Lung (tissue), 12 donors: ENCODE measurements around the gene NIPBL. TPM values are rescaled to one million over a fixed set of nuclear protein-coding genes. Genes with fewer than 3 reads are reported as not detected.
"Not testable (repeated sequence)": the region's sequence is repeated elsewhere in the genome, so short reads cannot be mapped to it uniquely, and the experiment has no call there.

Experiments used
- ATAC-seq: fragments of 200-7000 bp; cut with Tn5 transposase; one replicate; pipeline ENCODE4 v1.9.1; 2020; ENCODE audit warnings: moderate number of reproducible peaks; ENCODE audit not compliant: insufficient read depth, low FRiP score
- DNase-seq, 3 donors: peaks; one replicate each; pipeline ENCODE4 v3.0.0-alpha.2; 2013 to 2017
- H3K27ac ChIP-seq, 2 donors: one replicate each; pipeline ENCODE4 v1.5.1; 2013; ENCODE audit warnings: mild to moderate bottlenecking in 2 of 2, moderate library complexity in 2 of 2, control low read depth in 1 of 2, inconsistent platforms in 1 of 2, low read depth in 1 of 2, low read length in 1 of 2
- H3K27me3 ChIP-seq, 3 donors: one replicate each; pipeline ENCODE4 v1.5.1; 2013; ENCODE audit warnings: low read length in 2 of 3; ENCODE audit not compliant: control insufficient read depth in 3 of 3, insufficient read depth in 3 of 3
- H3K36me3 ChIP-seq, 4 donors: one replicate each; pipeline ENCODE4 v1.5.1; 2013; ENCODE audit warnings: low read length in 4 of 4, mild to moderate bottlenecking in 1 of 4, moderate library complexity in 1 of 4; ENCODE audit not compliant: control insufficient read depth in 4 of 4, insufficient read depth in 4 of 4
- H3K4me1 ChIP-seq, 5 donors: one replicate each; pipeline ENCODE4 v1.5.1; 2013; ENCODE audit warnings: low read length in 5 of 5, mild to moderate bottlenecking in 2 of 5, moderate library complexity in 1 of 5; ENCODE audit not compliant: control insufficient read depth in 5 of 5, insufficient read depth in 5 of 5
- H3K4me3 ChIP-seq: one replicate; pipeline ENCODE4 v1.5.1; 2013; ENCODE audit warnings: mild to moderate bottlenecking, control low read depth, moderate library complexity
- H3K9ac ChIP-seq, 2 donors: one replicate each; pipeline ENCODE4 v1.5.1; 2013; ENCODE audit warnings: low read length in 2 of 2, control low read depth in 1 of 2; ENCODE audit not compliant: insufficient read depth in 1 of 2
- H3K9me3 ChIP-seq, 4 donors: one replicate each; pipeline ENCODE4 v1.5.1; 2013; ENCODE audit warnings: low read length in 3 of 4, mild to moderate bottlenecking in 1 of 4, moderate library complexity in 1 of 4; ENCODE audit not compliant: control insufficient read depth in 4 of 4, insufficient read depth in 3 of 4
- CTCF ChIP-seq: IDR thresholded peaks from 2 replicates; pipeline ENCODE4 v1.5.1; 2012; ENCODE audit warnings: mild to moderate bottlenecking; ENCODE audit errors: control extremely low read depth, extremely low read depth
- WGBS, 2 donors: extraction: QIAGEN DNeasy Blood & Tissue Kit; methylation state at CpG; one replicate each; pipeline ENCODE4 v1.1.7; 2013; 5-methylcytosine and 5-hydroxymethylcytosine counted together
- polyA plus RNA-seq, 2 donors: library from polyadenylated mRNA; stranded (reverse); fragments of 200-250 nt; gene quantifications; one replicate each; pipeline ENCODE4 v1.2.1, GENCODE V29; 2013
- total RNA-seq, 2 donors: library from RNA; depleted of rRNA in 1 of 2; stranded (reverse); fragments of >200 nt in 1 of 2; gene quantifications; one replicate each; pipeline ENCODE4 v1.2.1, GENCODE V29; 2014 to 2021
- donor health status: control.
- donor health status: control.
- donor health status: Bipolar disorder and iron deficiency.
- donor health status: healthy.
- donor health status: DM: yes; HTN: yes; CAD: no.

Gene NIPBL
- total and polyA plus RNA-seq, 4 donors, result 13.7 to 124 (median 32.4) TPM

- H3K9ac ChIP-seq, result no peak overlapping the region
- H3K36me3 ChIP-seq, result peaks cover 0 to 18% (median 4%) of the 10 kb centered on the region in 4 donors
- H3K27me3 ChIP-seq, result no peaks in the 10 kb centered on the region
- H3K9me3 ChIP-seq, result no peaks in the 10 kb centered on the region
- no peak for ATAC-seq
- peaks cover 0 to 12% (median 5%) of the 10 kb centered on the region in 5 donors for H3K4me1 ChIP-seq
- H3K27ac ChIP-seq, result no peak overlapping the region
- no peak for TF ChIP-seq CTCF
- DNase-seq, result no peak
- no peak overlapping the region for H3K4me3 ChIP-seq
These were observed 11.7 kb downstream of the NIPBL start for GRCh38 chr5:36888303-36888702.

GRCh38 chr5:36889264-36889663 is 12.7 kb downstream of the NIPBL start:
- H3K9ac ChIP-seq, result no peak overlapping the region
- peaks cover 0 to 12% (median 5%) of the 10 kb centered on the region in 5 donors for H3K4me1 ChIP-seq
- H3K27me3 ChIP-seq, result no peaks in the 10 kb centered on the region
- WGBS, 2 donors, result 90 to 97% methylated on average over 1 of the region's 1 CpG
- no peak for DNase-seq
- H3K9me3 ChIP-seq, result no peaks in the 10 kb centered on the region
- TF ChIP-seq CTCF, result no peak
- ATAC-seq, result no peak
- H3K27ac ChIP-seq, result no peak overlapping the region
- peaks cover 0 to 18% (median 4%) of the 10 kb centered on the region in 4 donors for H3K36me3 ChIP-seq
- no peak overlapping the region for H3K4me3 ChIP-seq

- Histone ChIP-seq H3K9ac (no peak overlapping the region), H3K27me3 (no peaks in the 10 kb centered on the region), H3K36me3 (peaks cover 0 to 8% (median 0%) of the 10 kb centered on the region in 4 donors), H3K4me1 (peaks cover 0 to 9% (median 5%) of the 10 kb centered on the region in 5 donors), H3K27ac (no peak overlapping the region), H3K9me3 (no peaks in the 10 kb centered on the region), H3K4me3 (no peak overlapping the region)
- 100% methylated on average over 1 of the region's 1 CpG for WGBS, 2 donors
- ATAC-seq, result no peak
- no peak for DNase-seq
- no peak for TF ChIP-seq CTCF
These were observed 14.7 kb downstream of the NIPBL start for GRCh38 chr5:36891266-36891665.

- H3K4me3 ChIP-seq, H3K27ac ChIP-seq, H3K36me3 ChIP-seq, ATAC-seq, DNase-seq, H3K27me3 ChIP-seq, H3K9me3 ChIP-seq, H3K9ac ChIP-seq: not testable (repeated sequence)
- H3K4me1 ChIP-seq, result peaks cover 0 to 11% (median under 1%) of the 10 kb centered on the region in 5 donors
- WGBS, 2 donors, result 86 to 100% methylated on average over 1 to 2 of the region's 6 CpGs
These were observed 15.7 kb downstream of the NIPBL start for GRCh38 chr5:36892085-36892830.
